MM.1S (cell line): ENCODE measurements around the gene ZFP2.

ENCODE experiments used
- DNase-seq: peaks from one replicate; pipeline ENCODE4 v3.0.0-alpha.2; 2015
- H2AFZ ChIP-seq: fragments of 300-600 bp; sonication (generic); 2 replicates; pipeline ENCODE4 v1.6.0; 2016; ENCODE audit warnings: antibody characterized with exemption, low read length
- H3F3A ChIP-seq: fragments of 300-600 bp; sonication (generic); 2 replicates; pipeline ENCODE4 v1.6.1; 2016; ENCODE audit warnings: mild to moderate bottlenecking, antibody characterized with exemption, low read length, moderate library complexity, mixed read lengths; ENCODE audit not compliant: insufficient read depth
- H3K27ac ChIP-seq: fragments of 300-600 bp; sonication (generic); 2 replicates; pipeline ENCODE4 v1.5.1; 2016; ENCODE audit warnings: mild to moderate bottlenecking, low read length
- H3K27me3 ChIP-seq: fragments of 300-600 bp; sonication (generic); replicated peaks from 2 replicates; pipeline ENCODE4 v1.6.0; 2016; ENCODE audit warnings: low read length; ENCODE audit not compliant: insufficient read depth
- H3K36me3 ChIP-seq: fragments of 300-600 bp; sonication (generic); replicated peaks from 2 replicates; pipeline ENCODE4 v1.6.1; 2016; ENCODE audit warnings: mild to moderate bottlenecking, low read length, mixed read lengths; ENCODE audit not compliant: insufficient read depth
- H3K4me1 ChIP-seq: fragments of 300-600 bp; sonication (generic); 2 replicates; pipeline ENCODE4 v1.6.1; 2016; ENCODE audit warnings: low read length, mixed read lengths
- H3K4me2 ChIP-seq: fragments of 300-600 bp; sonication (generic); 2 replicates; pipeline ENCODE4 v1.6.0; 2016; ENCODE audit warnings: low read depth, low read length
- H3K4me3 ChIP-seq: fragments of 300-600 bp; sonication (generic); 2 replicates; pipeline ENCODE4 v1.5.1; 2016; ENCODE audit warnings: low read length, mixed read lengths
- H3K79me2 ChIP-seq: fragments of 300-600 bp; sonication (generic); 2 replicates; pipeline ENCODE4 v1.6.1; 2016; ENCODE audit warnings: mixed run types, low read length, mixed read lengths
- H3K9ac ChIP-seq: fragments of 300-600 bp; sonication (generic); 2 replicates; pipeline ENCODE4 v1.6.1; 2016; ENCODE audit warnings: low read length, mixed read lengths
- H3K9me2 ChIP-seq: fragments of 300-600 bp; sonication (generic); replicated peaks from 2 replicates; pipeline ENCODE4 v1.6.1; 2016; ENCODE audit warnings: mild to moderate bottlenecking, low read length, mixed read lengths; ENCODE audit not compliant: insufficient read depth
- H3K9me3 ChIP-seq: fragments of 300-600 bp; sonication (generic); replicated peaks from 2 replicates; pipeline ENCODE4 v1.6.1; 2016; ENCODE audit warnings: mild to moderate bottlenecking, low read length, mixed read lengths; ENCODE audit not compliant: insufficient read depth
- H4K20me1 ChIP-seq: fragments of 300-600 bp; sonication (generic); 2 replicates; pipeline ENCODE4 v1.6.1; 2016; ENCODE audit warnings: mild to moderate bottlenecking, low read length, moderate library complexity, mixed read lengths; ENCODE audit not compliant: insufficient read depth
- EZH2 ChIP-seq: fragments of 300-600 bp; sonication (generic); optimal IDR thresholded peaks from 2 replicates; pipeline ENCODE3; 2017; ENCODE audit warnings: low read depth, mild to moderate bottlenecking, antibody characterized with exemption, low read length, mixed read lengths
- EZH2phosphoT487 ChIP-seq: fragments of 300-600 bp; sonication (generic); IDR thresholded peaks from 2 replicates; pipeline ENCODE4 v1.6.1; 2018; ENCODE audit warnings: antibody characterized with exemption, low read length
- TF ChIP-seq, protein P1 (sequence below): fragments of 300-600 bp; sonication (generic); IDR thresholded peaks from 2 replicates; pipeline ENCODE4 v1.5.1; 2016; ENCODE audit warnings: antibody characterized with exemption, low read length, mixed read lengths

Gene ZFP2

DNA sequence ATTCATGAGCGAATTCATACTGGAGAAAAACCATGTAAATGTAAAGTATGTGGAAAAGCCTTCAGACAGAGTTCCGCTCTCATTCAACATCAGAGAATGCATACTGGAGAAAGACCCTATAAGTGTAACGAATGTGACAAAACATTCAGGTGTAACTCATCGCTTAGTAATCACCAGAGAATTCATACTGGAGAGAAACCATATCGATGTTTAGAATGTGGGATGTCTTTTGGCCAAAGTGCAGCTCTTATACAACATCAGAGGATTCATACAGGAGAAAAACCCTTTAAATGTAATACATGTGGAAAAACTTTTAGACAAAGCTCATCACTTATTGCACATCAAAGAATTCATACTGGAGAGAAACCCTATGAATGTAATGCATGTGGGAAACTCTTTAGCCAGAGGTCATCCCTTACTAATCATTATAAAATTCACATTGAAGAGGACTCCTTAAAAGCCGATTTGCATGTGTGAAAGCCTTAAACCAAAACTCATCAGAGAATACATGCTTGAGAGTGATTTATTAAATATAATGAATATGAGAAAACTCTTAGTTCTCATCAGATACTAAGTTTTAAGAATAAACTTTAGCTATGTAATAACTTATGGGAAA is 11.8 kb upstream of the ZFP2 start:
- TF ChIP-seq EZH2: no peak
- TF ChIP-seq, protein P1, sequence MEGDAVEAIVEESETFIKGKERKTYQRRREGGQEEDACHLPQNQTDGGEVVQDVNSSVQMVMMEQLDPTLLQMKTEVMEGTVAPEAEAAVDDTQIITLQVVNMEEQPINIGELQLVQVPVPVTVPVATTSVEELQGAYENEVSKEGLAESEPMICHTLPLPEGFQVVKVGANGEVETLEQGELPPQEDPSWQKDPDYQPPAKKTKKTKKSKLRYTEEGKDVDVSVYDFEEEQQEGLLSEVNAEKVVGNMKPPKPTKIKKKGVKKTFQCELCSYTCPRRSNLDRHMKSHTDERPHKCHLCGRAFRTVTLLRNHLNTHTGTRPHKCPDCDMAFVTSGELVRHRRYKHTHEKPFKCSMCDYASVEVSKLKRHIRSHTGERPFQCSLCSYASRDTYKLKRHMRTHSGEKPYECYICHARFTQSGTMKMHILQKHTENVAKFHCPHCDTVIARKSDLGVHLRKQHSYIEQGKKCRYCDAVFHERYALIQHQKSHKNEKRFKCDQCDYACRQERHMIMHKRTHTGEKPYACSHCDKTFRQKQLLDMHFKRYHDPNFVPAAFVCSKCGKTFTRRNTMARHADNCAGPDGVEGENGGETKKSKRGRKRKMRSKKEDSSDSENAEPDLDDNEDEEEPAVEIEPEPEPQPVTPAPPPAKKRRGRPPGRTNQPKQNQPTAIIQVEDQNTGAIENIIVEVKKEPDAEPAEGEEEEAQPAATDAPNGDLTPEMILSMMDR: no peak
- TF ChIP-seq EZH2phosphoT487: no peak
- Histone ChIP-seq H3K4me2 (no peak overlapping the region), H3K9ac (no peak overlapping the region), H4K20me1 (no peaks in the 10 kb centered on the region), H3K36me3 (no peaks in the 10 kb centered on the region), H3F3A (no peaks in the 10 kb centered on the region), H3K27ac (no peak overlapping the region), H3K9me2 (no peaks in the 10 kb centered on the region), H2AFZ (no peak overlapping the region), H3K27me3 (no peaks in the 10 kb centered on the region), H3K4me3 (no peak overlapping the region), H3K79me2 (no peaks in the 10 kb centered on the region), H3K9me3 (no peaks in the 10 kb centered on the region), H3K4me1 (no peaks in the 10 kb centered on the region)
- no peak for DNase-seq

DNA sequence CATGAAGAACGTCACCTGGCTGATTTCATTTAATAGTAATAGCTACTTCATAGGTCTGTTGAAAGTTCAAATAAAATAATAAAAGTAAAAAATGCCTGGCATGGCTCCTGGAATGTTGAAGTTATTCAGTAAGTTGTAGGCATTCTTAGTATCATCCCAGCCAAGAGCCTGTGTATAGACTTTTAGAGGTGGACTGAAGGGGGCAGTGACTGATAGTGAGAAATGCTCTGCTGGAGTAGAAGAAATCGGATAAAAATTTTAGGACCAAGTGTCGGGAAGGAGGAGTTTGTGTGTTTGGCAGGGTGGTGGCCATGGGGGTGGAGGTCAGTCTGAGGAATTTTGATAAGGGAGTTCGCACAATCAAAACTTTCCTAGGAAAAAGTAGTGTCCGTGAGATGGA is 3.6 kb downstream of the ZFP2 start:
- TF ChIP-seq, protein P1: no peak
- TF ChIP-seq EZH2phosphoT487: no peak
- TF ChIP-seq EZH2: no peak
- no peaks in the 10 kb centered on the region for H4K20me1 ChIP-seq
- H3K9ac ChIP-seq: no peak overlapping the region
- no peaks in the 10 kb centered on the region for H3K9me2 ChIP-seq
- no peak overlapping the region for H3K4me3 ChIP-seq
- H3K9me3 ChIP-seq: no peaks in the 10 kb centered on the region
- H2AFZ ChIP-seq: no peak overlapping the region
- no peaks in the 10 kb centered on the region for H3F3A ChIP-seq
- H3K27ac ChIP-seq: no peak overlapping the region
- no peaks in the 10 kb centered on the region for H3K4me1 ChIP-seq
- H3K27me3 ChIP-seq: peaks cover 6% of the 10 kb centered on the region; the same call in 1 of the 2 replicates
- H3K4me2 ChIP-seq: no peak overlapping the region
- no peaks in the 10 kb centered on the region for H3K79me2 ChIP-seq
- H3K36me3 ChIP-seq: no peaks in the 10 kb centered on the region
- no peak for DNase-seq

DNA sequence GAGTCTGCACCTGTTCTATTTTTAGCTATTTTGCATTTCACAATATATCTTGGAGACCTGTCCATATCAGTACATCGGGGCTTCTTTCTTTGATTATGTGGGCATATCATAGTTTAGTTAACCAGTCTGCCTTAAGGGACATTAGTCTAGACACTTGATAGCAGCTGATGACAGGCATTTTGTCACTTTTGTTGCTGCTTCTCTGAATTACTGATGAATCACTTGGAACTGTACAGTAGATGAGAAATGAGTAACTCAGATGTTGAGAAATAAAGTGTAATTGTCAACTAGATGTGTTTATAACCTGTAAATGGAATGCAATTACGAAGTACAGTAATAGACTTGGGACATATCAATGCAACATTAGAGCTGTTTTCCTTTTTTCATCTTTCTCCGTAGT is 7.1 kb downstream of the ZFP2 start:
- DNase-seq: no peak
- H3K9me3 ChIP-seq: no peaks in the 10 kb centered on the region

More for the DNA sequence above, 7.1 kb downstream of the ZFP2 start:
- no peak overlapping the region for H3K4me3 ChIP-seq
- no peaks in the 10 kb centered on the region for H3K79me2 ChIP-seq
- H3K27me3 ChIP-seq: no peaks in the 10 kb centered on the region
- no peak overlapping the region for H3K27ac ChIP-seq
- H3K9me2 ChIP-seq: no peaks in the 10 kb centered on the region
- no peak overlapping the region for H2AFZ ChIP-seq
- H4K20me1 ChIP-seq: no peaks in the 10 kb centered on the region
- no peak overlapping the region for H3K4me2 ChIP-seq
- H3K36me3 ChIP-seq: no peaks in the 10 kb centered on the region
- H3K9ac ChIP-seq: no peak overlapping the region
- TF ChIP-seq EZH2phosphoT487: no peak
- TF ChIP-seq, protein P1: no peak
- TF ChIP-seq EZH2: no peak
- H3K4me1 ChIP-seq: no peaks in the 10 kb centered on the region
- H3F3A ChIP-seq: no peaks in the 10 kb centered on the region
